H1 (cell line): ENCODE measurements around the gene REPS1. TPM values are rescaled to one million over a fixed set of nuclear protein-coding genes. Genes with fewer than 3 reads are reported as not detected.

ENCODE experiments used
- CTCF ChIA-PET: fragments of 300-600 bp; sonication (Branson Sonifier 250); formaldehyde crosslinking; loops from one replicate; lab custom pipeline; 2021; ENCODE audit not compliant: partially characterized antibody; lab: Charles Lee
- POLR2A ChIA-PET: fragments of 300-600 bp; sonication (Branson Sonifier 250); formaldehyde crosslinking; loops from one replicate; lab custom pipeline; 2021; ENCODE audit warnings: inconsistent platforms; ENCODE audit not compliant: partially characterized antibody; lab: Charles Lee
- DNase-seq, 2 experiments: peaks; one replicate each; pipeline versions ENCODE4 v3.0.0 to v3.0.0-alpha.2; 2010 to 2022; ENCODE audit warnings: low spot score in 2 of 2, low read depth in 1 of 2, mixed read lengths in 1 of 2
- FAIRE-seq: peaks from 2 replicates; lab custom pipeline; 2011; peaks lifted over from hg19 to GRCh38; lab: Jason Lieb, UNC
- H2AFZ ChIP-seq: 2 replicates; pipeline ENCODE4 v1.8.1; 2012; ENCODE audit warnings: low read length, inconsistent platforms
- H2AK5ac ChIP-seq: 2 replicates; pipeline ENCODE4 v1.6.1; 2013; ENCODE audit warnings: low read depth, low read length
- H2BK120ac ChIP-seq: replicated peaks from 2 replicates; pipeline ENCODE3; 2013; ENCODE audit warnings: low read depth, low read length, inconsistent platforms
- H2BK12ac ChIP-seq: 2 replicates; pipeline ENCODE4 v1.6.1; 2013; ENCODE audit warnings: low read depth, low read length
- H2BK15ac ChIP-seq: 2 replicates; pipeline ENCODE4 v1.6.1; 2013; ENCODE audit warnings: low read length
- H2BK20ac ChIP-seq: 2 replicates; pipeline ENCODE4 v1.6.1; 2013; ENCODE audit warnings: low read length
- H2BK5ac ChIP-seq: 2 replicates; pipeline ENCODE4 v1.6.1; 2013; ENCODE audit warnings: low read depth, low read length
- H3K14ac ChIP-seq: 2 replicates; pipeline ENCODE4 v1.6.1; 2013; ENCODE audit warnings: inconsistent platforms; ENCODE audit not compliant: insufficient read length
- H3K18ac ChIP-seq: 2 replicates; pipeline ENCODE4 v1.6.1; 2013; ENCODE audit warnings: low read length; ENCODE audit errors: extremely low read depth
- H3K23ac ChIP-seq: 2 replicates; pipeline ENCODE4 v1.6.1; 2013; ENCODE audit warnings: inconsistent platforms; ENCODE audit not compliant: insufficient read length
- H3K23me2 ChIP-seq: 2 replicates; pipeline ENCODE4 v1.6.1; 2013; ENCODE audit warnings: low read depth, low read length
- H3K27ac ChIP-seq: 2 replicates; pipeline ENCODE4 v1.6.1; 2011; ENCODE audit warnings: low read depth, low read length, inconsistent platforms
- H3K27me3 ChIP-seq, 4 experiments: replicated peaks in 1 of 4; 1 replicate in 1 of 4; 2 replicates in 3 of 4; pipeline versions ENCODE4 v1.6.1 to v1.8.1; 2011 to 2013; ENCODE audit warnings: low read length in 3 of 4, mild to moderate bottlenecking in 3 of 4, inconsistent platforms in 2 of 4, mixed read lengths in 2 of 4, moderate library complexity in 1 of 4; ENCODE audit not compliant: control insufficient read depth in 3 of 4, insufficient read depth in 3 of 4; ENCODE audit errors: extremely low read depth in 1 of 4
- H3K36me3 ChIP-seq, 4 experiments: 2 replicates each; pipeline versions ENCODE4 v1.6.1 to v1.8.1; 2011 to 2013; ENCODE audit warnings: mild to moderate bottlenecking in 4 of 4, low read length in 3 of 4, moderate library complexity in 2 of 4, control low read depth in 1 of 4, inconsistent platforms in 1 of 4; ENCODE audit not compliant: insufficient read depth in 4 of 4, control insufficient read depth in 2 of 4
- H3K4ac ChIP-seq: replicated peaks from 2 replicates; pipeline ENCODE3; 2013; ENCODE audit warnings: low read length, low read depth, mixed read lengths, inconsistent platforms; ENCODE audit not compliant: insufficient read length
- H3K4me1 ChIP-seq, 4 experiments: replicated peaks in 1 of 4; 1 replicate in 1 of 4; 2 replicates in 3 of 4; pipeline versions ENCODE4 v1.6.1 to v1.8.1; 2011 to 2013; ENCODE audit warnings: low read length in 3 of 4, inconsistent platforms in 2 of 4, mixed read lengths in 1 of 4; ENCODE audit not compliant: insufficient read depth in 4 of 4, control insufficient read depth in 3 of 4
- H3K4me2 ChIP-seq, 2 experiments: 2 replicates each; pipeline versions ENCODE4 v1.6.1 to v1.8.1; 2011 to 2013; ENCODE audit warnings: low read depth in 2 of 2, low read length in 2 of 2, control low read depth in 1 of 2, inconsistent platforms in 1 of 2, mild to moderate bottlenecking in 1 of 2; ENCODE audit not compliant: insufficient read depth in 1 of 2
- H3K4me3 ChIP-seq, 4 experiments: fragments of 200-600, 300-600 bp in 1 of 4; sonication (generic), shearing (Covaris generic), sonication (Bioruptor Twin) in 1 of 4; 2 replicates each; pipeline versions ENCODE4 v1.5.1 to v1.8.1; 2011 to 2016; ENCODE audit warnings: low read length in 4 of 4, low read depth in 3 of 4, control low read depth in 2 of 4, inconsistent platforms in 2 of 4, mild to moderate bottlenecking in 2 of 4, mixed read lengths in 1 of 4, moderate library complexity in 1 of 4; ENCODE audit not compliant: insufficient read depth in 2 of 4; ENCODE audit errors: extremely low read depth in 1 of 4
- H3K56ac ChIP-seq: replicated peaks from 2 replicates; pipeline ENCODE3; 2013; ENCODE audit warnings: low read depth, mild to moderate bottlenecking, mixed read lengths, low read length, inconsistent platforms; ENCODE audit not compliant: insufficient read length
- H3K79me1 ChIP-seq: 2 replicates; pipeline ENCODE4 v1.6.1; 2013; ENCODE audit warnings: low read depth, low read length, control low read depth
- H3K79me2 ChIP-seq, 2 experiments: 2 replicates each; pipeline versions ENCODE4 v1.6.1 to v1.8.1; 2012 to 2013; ENCODE audit warnings: low read length in 2 of 2, mild to moderate bottlenecking in 2 of 2, inconsistent platforms in 1 of 2; ENCODE audit not compliant: insufficient read depth in 2 of 2, control insufficient read depth in 1 of 2
- H3K9ac ChIP-seq, 4 experiments: replicated peaks in 1 of 4; 1 replicate in 1 of 4; 2 replicates in 3 of 4; pipeline versions ENCODE4 v1.6.1 to v1.8.1; 2011 to 2013; ENCODE audit warnings: low read depth in 3 of 4, low read length in 3 of 4, control low read depth in 2 of 4, mild to moderate bottlenecking in 2 of 4, moderate library complexity in 2 of 4, inconsistent platforms in 1 of 4; ENCODE audit errors: extremely low read depth in 1 of 4
- H3K9me3 ChIP-seq, 2 experiments: 2 replicates each; pipeline versions ENCODE4 v1.6.1 to v1.8.1; 2012 to 2013; ENCODE audit warnings: mild to moderate bottlenecking in 2 of 2, moderate library complexity in 2 of 2, control low read depth in 1 of 2, inconsistent platforms in 1 of 2, low read depth in 1 of 2, low read length in 1 of 2, mixed read lengths in 1 of 2; ENCODE audit not compliant: insufficient read depth in 2 of 2
- H4K20me1 ChIP-seq, 2 experiments: replicated peaks in 1 of 2; 2 replicates each; pipeline versions ENCODE3 to v1.8.1; 2011 to 2013; ENCODE audit warnings: inconsistent platforms in 2 of 2, low read length in 2 of 2, mild to moderate bottlenecking in 1 of 2; ENCODE audit not compliant: insufficient read depth in 2 of 2, control insufficient read depth in 1 of 2
- H4K5ac ChIP-seq: 2 replicates; pipeline ENCODE4 v1.6.1; 2013; ENCODE audit warnings: low read length, low read depth, mixed read lengths, inconsistent platforms; ENCODE audit not compliant: insufficient read length
- H4K8ac ChIP-seq: 2 replicates; pipeline ENCODE4 v1.8.0; 2013; ENCODE audit warnings: mild to moderate bottlenecking, moderate library complexity, low read length, inconsistent platforms; ENCODE audit not compliant: insufficient read depth; ENCODE audit errors: extremely low read depth
- H4K91ac ChIP-seq: replicated peaks from 2 replicates; pipeline ENCODE3; 2013; ENCODE audit warnings: low read length, mixed read lengths, inconsistent platforms; ENCODE audit not compliant: insufficient read length
- ATF2 ChIP-seq: IDR thresholded peaks from 2 replicates; pipeline ENCODE4 v1.6.1; 2012; ENCODE audit warnings: low read length, inconsistent platforms
- BACH1 ChIP-seq: IDR thresholded peaks from 2 replicates; pipeline ENCODE4 v1.6.1; 2012; ENCODE audit warnings: low read length, improper control_type of control experiment
- KDM5A ChIP-seq: fragments of 200-600 bp; IDR thresholded peaks from 2 replicates; pipeline ENCODE4 v1.7.1; 2012; ENCODE audit warnings: mild to moderate bottlenecking, low read length, inconsistent platforms, mixed read lengths
- POLR2A ChIP-seq, 2 experiments: IDR thresholded peaks; 1 replicate in 1 of 2; 2 replicates in 1 of 2; pipeline ENCODE4 v1.6.1; 2011; ENCODE audit warnings: low read depth in 2 of 2, low read length in 2 of 2, mild to moderate bottlenecking in 2 of 2; ENCODE audit errors: control extremely low read depth in 1 of 2
- USF2 ChIP-seq: IDR thresholded peaks from 2 replicates; pipeline ENCODE4 v1.6.1; 2011; ENCODE audit warnings: low read length, improper control_type of control experiment
- WGBS, 2 experiments: shearing (Covaris generic) in 1 of 2; methylation state at CpG; one replicate each; pipeline versions ENCODE4 v1.1.6 to v1.1.7; 2013 to 2015; ENCODE audit warnings: low lambda C conversion rate in 2 of 2, mixed read lengths in 2 of 2, inconsistent platforms in 1 of 2, low coverage in 1 of 2, missing lambda C conversion rate in 1 of 2; ENCODE audit not compliant: insufficient replicate concordance in 2 of 2, insufficient coverage in 1 of 2, insufficient read length in 1 of 2; ENCODE audit errors: extremely low coverage in 1 of 2, missing lambda C conversion rate in 1 of 2; 5-methylcytosine and 5-hydroxymethylcytosine counted together
- polyA plus RNA-seq, 7 experiments: library from polyadenylated mRNA; depleted of rRNA in 3 of 7; stranded (reverse) in 5 of 7; unstranded in 2 of 7; fragments of >200 nt in 5 of 7; fragments of 200-250 nt in 2 of 7; gene quantifications; 1 replicate in 5 of 7; 2 replicates in 1 of 7; 4 replicates in 1 of 7; pipeline versions ENCODE4 v1.2.1 to v1.2.3, GENCODE V29; 2011 to 2013; ENCODE audit warnings: missing spikeins in 2 of 7, mixed read lengths in 2 of 7
- total RNA-seq: library from RNA; stranded (reverse); fragmentation: NEBNext Ultra II Directional; extraction: Animal tissue kit (Norgen Biotek cat#: 25700); gene quantifications from 2 replicates; pipeline ENCODE4 v1.2.1, GENCODE V29; 2021

The REPS1 gene
- total and polyA plus RNA-seq, 2 of the 8 experiments (the other 6 are each of a cell fraction or from before 2014, with no cell fraction given), result 52.1 to 68.9 TPM

DNA sequence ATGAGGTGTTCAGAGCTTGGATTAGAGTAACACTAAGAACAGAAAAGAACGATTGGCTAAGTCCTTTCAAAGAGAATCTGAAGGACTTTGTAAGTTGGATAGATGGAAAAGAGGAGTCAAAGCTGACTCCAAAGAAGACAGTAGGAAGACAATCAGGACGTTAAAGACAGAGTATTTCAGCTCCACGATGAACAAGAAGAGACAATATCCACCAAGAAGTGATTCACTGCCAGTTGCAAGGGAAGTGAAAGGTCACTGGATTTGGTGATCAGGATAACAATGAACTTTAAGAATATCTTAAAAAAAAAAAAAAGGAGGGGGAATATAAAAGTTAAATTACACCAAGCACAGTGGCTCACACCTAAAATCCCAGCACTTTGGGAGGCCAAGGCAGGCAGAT, 17.9 kb downstream of the REPS1 start:
- Histone ChIP-seq H3K4ac (no peak overlapping the region), H2AFZ (no peak overlapping the region), H4K8ac (no peak overlapping the region), H3K14ac (no peak overlapping the region), H3K27me3 (no peaks in the 10 kb centered on the region), H3K79me1 (peaks cover 9% of the 10 kb centered on the region; the same call in 1 of the 2 replicates), H2BK12ac (no peak overlapping the region), H2BK120ac (no peak overlapping the region), H4K91ac (no peak overlapping the region), H3K56ac (no peak overlapping the region), H3K4me3 (no peak overlapping the region), H3K79me2 (peaks cover 19 to 100% of the 10 kb centered on the region in 2 experiments), H3K23ac (no peak overlapping the region), H3K36me3 (no peaks in the 10 kb centered on the region), H3K4me1 (peaks cover 2 to 21% (median 14%) of the 10 kb centered on the region in 4 experiments; a peak in 5 of 7 replicates), H3K4me2 (no peak overlapping the region), H2BK5ac (no peak overlapping the region), H2BK20ac (no peak overlapping the region), H3K27ac (no peak overlapping the region), H2AK5ac (no peak overlapping the region), H3K9me3 (no peaks in the 10 kb centered on the region), H3K9ac (no peak overlapping the region), H3K18ac (no peak overlapping the region), H3K23me2 (no peaks in the 10 kb centered on the region), H4K20me1 (peaks cover 4 to 6% of the 10 kb centered on the region in 2 experiments), H4K5ac (no peak overlapping the region), H2BK15ac (no peak overlapping the region)
- no peak for TF ChIP-seq KDM5A
- no peak for TF ChIP-seq POLR2A (IDR thresholded peaks at IDR 0.05; ENCODE audit: control extremely low read depth in 1 of 2, low read depth in 2 of 2, low read length in 2 of 2)
- TF ChIP-seq BACH1, result no peak
- TF ChIP-seq USF2, result no peak
- no peak for TF ChIP-seq ATF2
- DNase-seq, result no peak
- WGBS, 2 experiments, result 93% methylated on average over 3 of the region's 3 CpGs; no CpG with 5 or more reads in 1 of the 2 experiments
- ChIA-PET POLR2A (interaction anchor here (1.0 to 2.9 kb wide), 2 partner anchors 15 to 17 kb away, joined by 3 to 8 read pairs; no protein-coding TSS in a partner anchor), CTCF (interaction anchor here (0.7 to 2.0 kb wide), 4 partner anchors 12 to 281 kb away, joined by 3 to 6 read pairs (median 4); no protein-coding TSS in a partner anchor)
- no peak for FAIRE-seq
